ENCODE measurements around the gene DPP6.
"Not testable (repeated sequence)": the region's sequence is repeated elsewhere in the genome, so short reads cannot be mapped to it uniquely, and the experiment has no call there.

DNA sequence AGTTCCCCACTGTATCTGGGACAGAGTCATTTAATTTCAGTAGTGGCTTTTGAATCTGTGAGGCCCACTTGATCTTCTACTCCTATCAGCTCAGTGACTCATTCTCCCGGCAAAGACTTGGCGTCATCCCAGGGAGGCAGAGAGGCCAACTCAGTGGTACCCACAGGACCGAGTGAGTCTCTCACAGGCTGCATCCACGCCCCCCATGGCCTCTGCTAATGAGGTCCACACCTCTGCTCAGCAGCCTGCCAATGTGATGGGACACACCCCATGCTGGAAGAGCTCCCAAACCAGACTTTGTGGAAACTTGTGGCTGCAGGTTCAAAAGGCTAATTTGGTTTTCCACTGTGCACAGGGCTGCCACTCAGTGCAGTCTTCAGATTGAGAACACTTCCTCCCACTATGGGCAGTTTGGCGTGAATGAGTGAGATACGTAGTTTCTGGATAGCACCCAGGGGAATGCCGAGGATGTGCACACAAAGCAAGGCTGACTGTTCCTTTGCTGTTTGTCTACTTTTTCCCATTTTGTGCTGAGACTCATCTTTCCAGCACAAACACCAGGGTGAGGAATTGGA, 81.6 kb downstream of the DPP6 start:
- TF ChIP-seq, protein P1, sequence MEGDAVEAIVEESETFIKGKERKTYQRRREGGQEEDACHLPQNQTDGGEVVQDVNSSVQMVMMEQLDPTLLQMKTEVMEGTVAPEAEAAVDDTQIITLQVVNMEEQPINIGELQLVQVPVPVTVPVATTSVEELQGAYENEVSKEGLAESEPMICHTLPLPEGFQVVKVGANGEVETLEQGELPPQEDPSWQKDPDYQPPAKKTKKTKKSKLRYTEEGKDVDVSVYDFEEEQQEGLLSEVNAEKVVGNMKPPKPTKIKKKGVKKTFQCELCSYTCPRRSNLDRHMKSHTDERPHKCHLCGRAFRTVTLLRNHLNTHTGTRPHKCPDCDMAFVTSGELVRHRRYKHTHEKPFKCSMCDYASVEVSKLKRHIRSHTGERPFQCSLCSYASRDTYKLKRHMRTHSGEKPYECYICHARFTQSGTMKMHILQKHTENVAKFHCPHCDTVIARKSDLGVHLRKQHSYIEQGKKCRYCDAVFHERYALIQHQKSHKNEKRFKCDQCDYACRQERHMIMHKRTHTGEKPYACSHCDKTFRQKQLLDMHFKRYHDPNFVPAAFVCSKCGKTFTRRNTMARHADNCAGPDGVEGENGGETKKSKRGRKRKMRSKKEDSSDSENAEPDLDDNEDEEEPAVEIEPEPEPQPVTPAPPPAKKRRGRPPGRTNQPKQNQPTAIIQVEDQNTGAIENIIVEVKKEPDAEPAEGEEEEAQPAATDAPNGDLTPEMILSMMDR (IDR thresholded peaks at IDR 0.05), result not testable (repeated sequence)
- not testable (repeated sequence) for TF ChIP-seq POLR2A, POLR2AphosphoS5 (IDR thresholded peaks at IDR 0.05)
